Naive thymus-derived CD4-positive, alpha-beta T cell (primary cell): ENCODE results near the gene MYO10. TPM values are rescaled to one million over a fixed set of nuclear protein-coding genes. Genes with fewer than 3 reads are reported as not detected.
"Not testable (repeated sequence)": the region's sequence is repeated elsewhere in the genome, so short reads cannot be mapped to it uniquely, and the experiment has no call there.

ENCODE experiments used
- ATAC-seq: fragments of 150-1000 bp; cut with Tn5 transposase; 2 replicates; pipeline ENCODE4 v1.10.0; 2021; ENCODE audit warnings: mild to moderate bottlenecking, moderate library complexity
- CTCF ChIA-PET: fragments of 350-600 bp; sonication (Branson Sonifier 250); formaldehyde crosslinking; loops from one replicate; lab custom pipeline; 2021; ENCODE audit warnings: antibody characterized with exemption; lab: Charles Lee
- POLR2A ChIA-PET: fragments of 350-600 bp; sonication (Branson Sonifier 250); formaldehyde crosslinking; loops from one replicate; lab custom pipeline; 2021; ENCODE audit warnings: antibody characterized with exemption, inconsistent platforms; lab: Charles Lee
- DNase-seq, 9 donors: peaks; one replicate each; pipeline versions ENCODE4 v3.0.0 to v3.0.0-alpha.2; 2020 to 2022; ENCODE audit warnings: mixed read lengths in 1 of 9
- H3K27ac ChIP-seq: one replicate; pipeline ENCODE4 v1.7.0; 2013; ENCODE audit warnings: mild to moderate bottlenecking, low read depth, low read length, moderate library complexity
- H3K27me3 ChIP-seq, 2 donors: one replicate each; pipeline ENCODE4 v1.7.0; 2013; ENCODE audit warnings: low read length in 2 of 2, mild to moderate bottlenecking in 2 of 2, moderate library complexity in 2 of 2; ENCODE audit not compliant: control insufficient read depth in 2 of 2, insufficient read depth in 2 of 2
- H3K36me3 ChIP-seq, 3 experiments: 1 replicate in 2 of 3; 2 replicates in 1 of 3; pipeline ENCODE4 v1.7.0; 2013; ENCODE audit warnings: low read length in 3 of 3, mild to moderate bottlenecking in 3 of 3, moderate library complexity in 1 of 3; ENCODE audit not compliant: insufficient read depth in 3 of 3, control insufficient read depth in 2 of 3
- H3K4me1 ChIP-seq, 2 donors: one replicate each; pipeline ENCODE4 v1.7.0; 2013; ENCODE audit warnings: low read length in 2 of 2, mild to moderate bottlenecking in 2 of 2, moderate library complexity in 1 of 2; ENCODE audit not compliant: control insufficient read depth in 2 of 2, insufficient read depth in 2 of 2
- H3K4me3 ChIP-seq: 2 replicates; pipeline ENCODE4 v1.7.0; 2013; ENCODE audit warnings: mild to moderate bottlenecking, low read length
- H3K9me3 ChIP-seq, 3 experiments: 1 replicate in 2 of 3; 2 replicates in 1 of 3; pipeline ENCODE4 v1.7.0; 2013; ENCODE audit warnings: low read length in 3 of 3; ENCODE audit not compliant: control insufficient read depth in 2 of 3
- H3K27ac Mint-ChIP-seq, 9 donors: one replicate each; pipeline ENCODE4 v1.8.0; 2020 to 2022; ENCODE audit warnings: mixed read lengths in 9 of 9, mild to moderate bottlenecking in 8 of 9, moderate library complexity in 5 of 9, inconsistent platforms in 2 of 9
- H3K27me3 Mint-ChIP-seq, 5 donors: one replicate each; pipeline ENCODE4 v1.8.0; 2021 to 2022; ENCODE audit warnings: mixed read lengths in 5 of 5, mild to moderate bottlenecking in 1 of 5
- H3K36me3 Mint-ChIP-seq, 5 donors: one replicate each; pipeline ENCODE4 v1.8.0; 2020 to 2022; ENCODE audit warnings: mixed read lengths in 5 of 5, mild to moderate bottlenecking in 3 of 5, inconsistent platforms in 1 of 5
- H3K4me1 Mint-ChIP-seq, 7 donors: one replicate each; pipeline ENCODE4 v1.8.0; 2020 to 2022; ENCODE audit warnings: mixed read lengths in 7 of 7, mild to moderate bottlenecking in 3 of 7, inconsistent platforms in 1 of 7
- H3K4me3 Mint-ChIP-seq, 10 donors: one replicate each; pipeline ENCODE4 v1.8.0; 2020 to 2022; ENCODE audit warnings: mild to moderate bottlenecking in 10 of 10, mixed read lengths in 10 of 10, moderate library complexity in 6 of 10, inconsistent platforms in 2 of 10
- H3K9me3 Mint-ChIP-seq, 11 donors: one replicate each; pipeline ENCODE4 v1.8.0; 2020 to 2022; ENCODE audit warnings: mixed read lengths in 11 of 11, mild to moderate bottlenecking in 4 of 11, inconsistent platforms in 1 of 11, moderate library complexity in 1 of 11
- intact Hi-C, 2 donors: fragments of 100-400 bp; cut with micrococcal nuclease; formaldehyde crosslinking; loops; one replicate each; pipeline ENCODE4 v1.15.1; 2023
- polyA plus RNA-seq, 2 donors: library from polyadenylated mRNA; unstranded; fragments of 300-500 nt; fragmentation: Illumina TruSeq; gene quantifications; one replicate each; pipeline ENCODE4 v1.2.3, GENCODE V29; 2021
- total RNA-seq, 6 experiments: library from RNA in 5 of 6; stranded (reverse) in 5 of 6; gene quantifications; 1 replicate in 5 of 6; 2 replicates in 1 of 6; pipeline ENCODE4 v1.2.3 and lab custom pipeline; 2021 to 2026

MYO10 gene
- total and polyA plus RNA-seq, 7 experiments from 2014 or later, result 0.02 to 1.0 TPM; not detected in 5

DNA sequence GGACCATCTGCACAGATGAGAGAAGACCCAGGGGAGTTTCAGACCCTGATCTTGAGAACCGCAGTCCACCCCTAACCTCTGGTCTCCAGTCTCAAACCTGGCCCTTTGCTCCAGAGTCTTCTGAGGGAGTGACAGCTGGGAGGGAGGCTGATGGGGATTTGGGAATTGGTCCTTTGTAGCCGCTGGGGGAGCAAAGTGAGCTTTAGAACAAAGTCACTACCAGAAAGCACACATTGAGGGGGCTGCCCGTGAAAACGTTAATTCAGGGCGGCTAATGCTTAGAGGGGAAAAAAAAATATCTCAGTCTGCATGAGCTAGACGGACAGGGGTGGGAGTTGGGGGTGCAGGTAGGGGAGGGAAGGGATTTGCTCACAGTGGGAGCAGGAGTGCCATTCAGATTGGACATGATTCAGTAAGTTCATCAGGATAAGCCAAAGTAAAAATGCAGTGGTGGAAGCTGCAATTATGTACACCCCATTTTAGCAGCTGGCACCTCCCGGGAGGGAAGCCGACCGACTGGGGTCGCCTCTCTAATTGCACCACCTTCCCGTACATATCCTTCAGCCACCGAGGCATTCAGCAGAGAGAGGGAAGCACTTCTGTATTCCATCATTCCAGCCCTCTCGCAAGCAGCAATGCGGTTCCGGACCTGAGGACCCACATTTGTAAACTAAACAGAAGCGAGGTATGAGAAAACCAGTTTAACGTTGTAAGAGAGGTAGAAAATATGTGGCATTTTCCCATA is 195.8 kb downstream of the MYO10 start:
- H3K27ac Mint-ChIP-seq, result no peak overlapping the region
- CTCF ChIA-PET, result no interaction called here
- DNase-seq, result no peak
- Histone ChIP-seq H3K4me3 (no peak overlapping the region), H3K27ac (no peak overlapping the region), H3K4me1 (no peaks in the 10 kb centered on the region), H3K27me3 (peaks cover 0 to 2% of the 10 kb centered on the region in 2 donors), H3K36me3 (no peaks in the 10 kb centered on the region), H3K9me3 (no peaks in the 10 kb centered on the region)
- POLR2A ChIA-PET, result no interaction called here
- no peaks in the 10 kb centered on the region for H3K4me1 Mint-ChIP-seq
- intact Hi-C loops, result no loop called here
- H3K27me3 Mint-ChIP-seq, result peaks cover 5 to 42% (median 13%) of the 10 kb centered on the region in 5 donors
- ATAC-seq, result no peak
- H3K36me3 Mint-ChIP-seq, result no peaks in the 10 kb centered on the region
- no peaks in the 10 kb centered on the region for H3K9me3 Mint-ChIP-seq
- no peak overlapping the region for H3K4me3 Mint-ChIP-seq

- H3K27ac ChIP-seq, CTCF ChIA-PET, intact Hi-C loops: not testable (repeated sequence)
Observed at GRCh38 chr5:16738393-16738792, 197.7 kb downstream of the MYO10 start.

GRCh38 chr5:16737620-16738364 is 198.3 kb downstream of the MYO10 start:
- Histone ChIP-seq H3K9me3 (no peaks in the 10 kb centered on the region), H3K36me3 (no peaks in the 10 kb centered on the region), H3K4me3 (no peak overlapping the region), H3K4me1 (no peaks in the 10 kb centered on the region), H3K27me3 (peaks cover 0 to 2% of the 10 kb centered on the region in 2 donors), H3K27ac (no peak overlapping the region)
- DNase-seq (no peak), ATAC-seq (no peak)
- H3K4me1 Mint-ChIP-seq, result no peaks in the 10 kb centered on the region
- H3K9me3 Mint-ChIP-seq, result peaks cover 0 to 4% (median 0%) of the 10 kb centered on the region in 11 donors
- POLR2A ChIA-PET, result no interaction called here
- intact Hi-C loops, result no loop called here
- CTCF ChIA-PET, result no interaction called here
- no peak overlapping the region for H3K4me3 Mint-ChIP-seq
- no peaks in the 10 kb centered on the region for H3K36me3 Mint-ChIP-seq
- peaks cover 5 to 42% (median 13%) of the 10 kb centered on the region in 5 donors for H3K27me3 Mint-ChIP-seq
- no peak overlapping the region for H3K27ac Mint-ChIP-seq

More at GRCh38 chr5:16738393-16738792, 197.7 kb downstream of the MYO10 start:
- H3K27me3 Mint-ChIP-seq, result peaks cover 5 to 42% (median 13%) of the 10 kb centered on the region in 5 donors
- H3K4me1 Mint-ChIP-seq, DNase-seq, H3K27ac Mint-ChIP-seq, H3K9me3 ChIP-seq, ATAC-seq, H3K36me3 Mint-ChIP-seq, H3K36me3 ChIP-seq, H3K4me1 ChIP-seq, POLR2A ChIA-PET, H3K9me3 Mint-ChIP-seq, H3K4me3 Mint-ChIP-seq, H3K4me3 ChIP-seq, H3K27me3 ChIP-seq: not testable (repeated sequence)

DNA sequence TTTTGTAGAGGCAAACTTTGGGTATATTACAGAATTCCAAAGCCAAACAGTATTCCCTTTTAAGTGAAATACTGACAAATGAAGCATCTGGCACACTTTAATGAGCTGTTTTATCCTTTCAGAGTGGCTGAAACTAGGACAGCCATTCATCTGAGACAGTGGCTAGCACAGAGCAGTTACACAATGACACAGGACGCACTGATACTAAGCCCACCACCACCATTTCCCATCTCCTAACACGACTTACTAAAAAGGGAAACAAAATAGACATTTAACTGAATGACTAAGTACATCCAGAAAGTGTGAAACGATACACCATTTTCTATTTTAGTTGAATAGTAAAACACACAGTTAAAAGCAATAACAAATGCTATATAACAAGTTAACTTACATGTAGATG is 198.9 kb downstream of the MYO10 start:
- Histone ChIP-seq H3K4me3 (no peak overlapping the region), H3K36me3 (no peaks in the 10 kb centered on the region), H3K4me1 (no peaks in the 10 kb centered on the region), H3K27me3 (peaks cover 0 to 2% of the 10 kb centered on the region in 2 donors), H3K9me3 (no peaks in the 10 kb centered on the region), H3K27ac (no peak overlapping the region)
- ChIA-PET POLR2A (no interaction called here), CTCF (no interaction called here)
- Mint-ChIP-seq H3K4me3 (no peak overlapping the region), H3K27ac (no peak overlapping the region), H3K27me3 (peaks cover 5 to 44% (median 13%) of the 10 kb centered on the region in 5 donors), H3K9me3 (peaks cover 0 to 4% (median 0%) of the 10 kb centered on the region in 11 donors), H3K36me3 (no peaks in the 10 kb centered on the region), H3K4me1 (no peaks in the 10 kb centered on the region)
- intact Hi-C loops, result no loop called here
- ATAC-seq, result no peak
- no peak for DNase-seq

DNA sequence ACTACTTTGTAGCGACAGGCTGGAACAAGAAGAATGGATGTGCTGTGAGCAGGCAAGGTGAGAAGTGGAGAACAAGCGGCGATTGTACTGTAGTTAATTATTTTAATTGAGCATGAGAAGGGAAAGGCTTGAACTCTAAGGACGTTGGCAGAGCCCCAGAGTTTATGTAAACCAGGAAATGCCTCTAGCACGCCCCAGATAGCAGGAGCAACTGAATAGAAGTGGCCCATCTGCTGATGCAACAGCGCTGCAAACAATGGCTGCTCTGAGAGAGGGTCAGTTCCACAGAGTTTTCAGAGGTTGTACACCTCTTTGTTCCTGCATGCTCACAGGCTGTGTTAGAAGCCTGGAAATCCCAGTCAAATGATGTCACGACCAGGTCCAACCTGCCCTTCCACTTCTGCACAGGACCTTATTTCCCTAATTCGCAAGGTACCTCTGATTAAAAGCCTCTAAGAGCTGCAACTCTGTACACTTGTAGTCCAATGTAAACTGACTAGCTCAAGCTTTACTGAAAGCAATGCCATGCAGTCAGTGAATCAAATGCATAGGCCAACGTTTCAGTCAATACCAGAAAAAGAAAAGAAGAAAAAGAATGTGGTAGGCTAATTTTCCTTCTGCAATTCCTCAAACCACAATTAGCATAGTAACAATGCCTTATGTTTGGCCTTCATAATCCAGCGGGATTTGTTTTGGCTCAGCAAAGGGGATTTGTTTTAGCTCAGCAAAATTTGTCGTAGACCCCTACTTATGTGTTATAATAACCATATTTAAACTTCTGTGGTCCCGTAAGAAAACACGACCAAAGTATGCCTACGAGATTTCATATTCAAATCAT is 199.7 kb downstream of the MYO10 start:
- H3K36me3 Mint-ChIP-seq, result no peaks in the 10 kb centered on the region
- H3K27ac ChIP-seq, result no peak overlapping the region
- ChIA-PET POLR2A (no interaction called here), CTCF (no interaction called here)
- no peaks in the 10 kb centered on the region for H3K4me1 Mint-ChIP-seq
- no peak overlapping the region for H3K4me3 Mint-ChIP-seq
- peaks cover 0 to 4% (median 0%) of the 10 kb centered on the region in 11 donors for H3K9me3 Mint-ChIP-seq
- intact Hi-C loops, result no loop called here
- H3K4me1 ChIP-seq, result no peaks in the 10 kb centered on the region
- no peaks in the 10 kb centered on the region for H3K36me3 ChIP-seq
- no peak overlapping the region for H3K4me3 ChIP-seq
- ATAC-seq, result no peak
- peaks cover 0 to 2% of the 10 kb centered on the region in 2 donors for H3K27me3 ChIP-seq
- DNase-seq, result no peak
- H3K27ac Mint-ChIP-seq, result no peak overlapping the region
- no peaks in the 10 kb centered on the region for H3K9me3 ChIP-seq
- H3K27me3 Mint-ChIP-seq, result peaks cover 5 to 39% (median 19%) of the 10 kb centered on the region in 5 donors

DNA sequence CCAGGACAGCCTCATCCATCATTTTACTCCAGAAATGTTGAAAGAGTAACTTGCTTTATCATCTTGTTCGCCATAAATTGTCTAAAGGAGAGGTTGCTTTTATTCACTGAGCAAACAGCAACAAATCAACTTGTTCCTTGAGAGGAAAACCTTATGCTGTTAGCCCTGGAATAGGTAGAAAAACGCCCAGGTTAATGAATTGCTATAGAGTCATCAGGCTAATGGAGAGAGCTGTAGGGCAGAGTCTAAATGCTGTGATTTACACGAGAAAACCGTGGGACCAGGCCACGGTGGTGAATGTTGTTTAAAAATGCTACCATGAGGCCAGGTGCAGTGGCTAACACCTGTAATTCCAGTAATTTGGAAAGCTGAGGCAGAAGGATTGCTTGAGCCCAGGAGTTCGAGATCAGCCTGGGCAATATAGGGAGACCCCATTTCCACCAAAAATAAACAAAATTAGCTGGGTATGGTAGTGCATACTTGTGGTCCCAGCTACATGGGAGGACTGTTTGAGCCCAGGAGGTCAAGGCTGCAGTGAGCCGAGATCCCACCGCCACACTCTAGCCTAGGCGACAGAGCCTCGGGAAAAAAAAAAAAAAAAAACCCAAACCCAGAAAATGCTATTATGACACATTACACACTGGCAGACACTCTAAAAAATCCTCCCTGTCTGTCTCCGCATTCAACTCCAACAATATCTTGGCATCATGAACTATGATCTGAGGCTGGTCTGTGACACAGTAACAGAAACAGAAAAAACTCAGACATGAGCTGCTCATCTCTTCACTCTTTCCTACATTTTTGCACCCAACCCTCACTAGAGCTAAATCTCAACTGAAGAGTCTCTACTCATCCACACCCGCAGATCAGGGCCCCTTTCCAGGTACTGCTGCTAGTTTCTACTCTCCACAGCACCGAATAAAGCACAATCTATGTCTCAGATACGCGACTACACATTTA is 200.7 kb downstream of the MYO10 start:
- H3K9me3 ChIP-seq, result no peaks in the 10 kb centered on the region
- peaks cover 0 to 2% of the 10 kb centered on the region in 2 donors for H3K27me3 ChIP-seq
- no peaks in the 10 kb centered on the region for H3K4me1 ChIP-seq
- no peak for ATAC-seq
- intact Hi-C loops, result no loop called here
- H3K4me3 Mint-ChIP-seq, result no peak overlapping the region
- H3K27ac ChIP-seq, result no peak overlapping the region
- peaks cover 0 to 4% (median 0%) of the 10 kb centered on the region in 11 donors for H3K9me3 Mint-ChIP-seq
- DNase-seq, result no peak
- no peaks in the 10 kb centered on the region for H3K36me3 ChIP-seq
- ChIA-PET POLR2A (interaction anchor here (0.5 kb wide), 1 partner anchor 118 kb away, joined by 4 read pairs; no protein-coding TSS in a partner anchor), CTCF (no interaction called here)
- no peak overlapping the region for H3K4me3 ChIP-seq
- H3K4me1 Mint-ChIP-seq, result no peaks in the 10 kb centered on the region
- peaks cover 5 to 29% (median 20%) of the 10 kb centered on the region in 5 donors for H3K27me3 Mint-ChIP-seq
- H3K36me3 Mint-ChIP-seq, result no peaks in the 10 kb centered on the region
- H3K27ac Mint-ChIP-seq, result no peak overlapping the region
